Fibroblast of skin of right biceps (primary cell): ENCODE measurements around the gene CENPO.
"Not testable (repeated sequence)": the region's sequence is repeated elsewhere in the genome, so short reads cannot be mapped to it uniquely, and the experiment has no call there.

Experiments used
- DNase-seq: peaks from one replicate; pipeline ENCODE4 v3.0.0-alpha.2; 2013

The CENPO gene

GRCh38 chr2:24788816-24789215 is 4.4 kb upstream of the CENPO start:
- DNase-seq: no peak

- DNase-seq: no peak
Observed at GRCh38 chr2:24791452-24791851, 1.8 kb upstream of the CENPO start.

- no peak for DNase-seq
Observed at GRCh38 chr2:24792542-24792873, 717 bp upstream of the CENPO start.

GRCh38 chr2:24793761-24794435 is 673 bp downstream of the CENPO start:
- DNase-seq: peak; percentile 46

- no peak for DNase-seq
Observed at GRCh38 chr2:24797644-24798043, 4.4 kb downstream of the CENPO start.

GRCh38 chr2:24800487-24800886 is 7.3 kb downstream of the CENPO start:
- DNase-seq: not testable (repeated sequence)

GRCh38 chr2:24805811-24806660 is 12.8 kb downstream of the CENPO start:
- not testable (repeated sequence) for DNase-seq

GRCh38 chr2:24806661-24807036 is 13.4 kb downstream of the CENPO start:
- DNase-seq: no peak

GRCh38 chr2:24809316-24810007 is 16.2 kb downstream of the CENPO start:
- no peak for DNase-seq

- DNase-seq: no peak
Observed at GRCh38 chr2:24813691-24814137, 20.5 kb downstream of the CENPO start.

GRCh38 chr2:24814516-24814915 is 21.3 kb downstream of the CENPO start:
- no peak for DNase-seq

- no peak for DNase-seq
Observed at GRCh38 chr2:24815171-24815570, 21.9 kb downstream of the CENPO start.

- no peak for DNase-seq
Observed at GRCh38 chr2:24816404-24816803, 23.2 kb downstream of the CENPO start.

- DNase-seq: peak; percentile 90
Observed at GRCh38 chr2:24816884-24817283, 23.7 kb downstream of the CENPO start.

- DNase-seq: no peak
Observed at GRCh38 chr2:24818721-24819167, 25.5 kb downstream of the CENPO start.

- DNase-seq: no peak
Observed at GRCh38 chr2:24819442-24820174, 26.4 kb downstream of the CENPO start.

- DNase-seq: no peak
Observed at GRCh38 chr2:24820175-24820513, 26.9 kb downstream of the CENPO start.

GRCh38 chr2:24820598-24821432 is 27.6 kb downstream of the CENPO start:
- no peak for DNase-seq

- DNase-seq: no peak
Observed at GRCh38 chr2:24821433-24821891, 28.2 kb downstream of the CENPO start.

GRCh38 chr2:24822049-24822706 is 29.0 kb downstream of the CENPO start:
- no peak for DNase-seq

- no peak for DNase-seq
Observed at GRCh38 chr2:24824071-24824588, 30.9 kb downstream of the CENPO start.
